AG10803 (cell line): ENCODE measurements around the gene PHLPP1.
A peak's percentile ranks its signal among the peaks of the same experiment; 100 is the strongest.

ENCODE experiments used
- DNase-seq: peaks from one replicate; pipeline ENCODE4 v3.0.0; 2010; ENCODE audit warnings: low read depth
- H3K4me3 ChIP-seq: 2 replicates; pipeline ENCODE4 v1.5.1; 2011; ENCODE audit warnings: mild to moderate bottlenecking, low read length, control low read depth
- TF ChIP-seq, protein P1 (sequence below): conservative IDR thresholded peaks from 2 replicates; pipeline ENCODE4 v1.5.1; 2011; ENCODE audit warnings: mild to moderate bottlenecking, low read length, control low read depth, inconsistent platforms

PHLPP1 gene

DNA sequence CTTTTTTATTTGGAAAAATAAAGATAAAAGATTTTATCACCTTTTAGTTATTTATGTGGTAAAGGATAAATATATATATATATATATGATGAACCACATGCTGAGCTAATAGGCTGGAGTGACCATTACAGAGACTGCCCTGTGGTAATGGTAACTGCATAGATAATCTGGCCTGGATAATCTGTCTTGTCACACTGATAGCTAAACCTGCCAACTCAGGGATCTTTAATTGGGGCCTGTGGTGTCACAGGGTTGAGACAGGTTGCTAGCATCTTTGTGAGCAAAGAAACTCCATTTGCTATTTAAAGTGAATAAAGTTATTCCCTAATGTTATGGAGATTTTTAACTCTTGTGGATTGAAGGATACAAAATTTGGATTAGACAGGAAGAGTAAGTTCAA, 203.0 kb downstream of the PHLPP1 start:
- TF ChIP-seq, protein P1, sequence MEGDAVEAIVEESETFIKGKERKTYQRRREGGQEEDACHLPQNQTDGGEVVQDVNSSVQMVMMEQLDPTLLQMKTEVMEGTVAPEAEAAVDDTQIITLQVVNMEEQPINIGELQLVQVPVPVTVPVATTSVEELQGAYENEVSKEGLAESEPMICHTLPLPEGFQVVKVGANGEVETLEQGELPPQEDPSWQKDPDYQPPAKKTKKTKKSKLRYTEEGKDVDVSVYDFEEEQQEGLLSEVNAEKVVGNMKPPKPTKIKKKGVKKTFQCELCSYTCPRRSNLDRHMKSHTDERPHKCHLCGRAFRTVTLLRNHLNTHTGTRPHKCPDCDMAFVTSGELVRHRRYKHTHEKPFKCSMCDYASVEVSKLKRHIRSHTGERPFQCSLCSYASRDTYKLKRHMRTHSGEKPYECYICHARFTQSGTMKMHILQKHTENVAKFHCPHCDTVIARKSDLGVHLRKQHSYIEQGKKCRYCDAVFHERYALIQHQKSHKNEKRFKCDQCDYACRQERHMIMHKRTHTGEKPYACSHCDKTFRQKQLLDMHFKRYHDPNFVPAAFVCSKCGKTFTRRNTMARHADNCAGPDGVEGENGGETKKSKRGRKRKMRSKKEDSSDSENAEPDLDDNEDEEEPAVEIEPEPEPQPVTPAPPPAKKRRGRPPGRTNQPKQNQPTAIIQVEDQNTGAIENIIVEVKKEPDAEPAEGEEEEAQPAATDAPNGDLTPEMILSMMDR: no peak
- no peak overlapping the region for H3K4me3 ChIP-seq
- no peak for DNase-seq

DNA sequence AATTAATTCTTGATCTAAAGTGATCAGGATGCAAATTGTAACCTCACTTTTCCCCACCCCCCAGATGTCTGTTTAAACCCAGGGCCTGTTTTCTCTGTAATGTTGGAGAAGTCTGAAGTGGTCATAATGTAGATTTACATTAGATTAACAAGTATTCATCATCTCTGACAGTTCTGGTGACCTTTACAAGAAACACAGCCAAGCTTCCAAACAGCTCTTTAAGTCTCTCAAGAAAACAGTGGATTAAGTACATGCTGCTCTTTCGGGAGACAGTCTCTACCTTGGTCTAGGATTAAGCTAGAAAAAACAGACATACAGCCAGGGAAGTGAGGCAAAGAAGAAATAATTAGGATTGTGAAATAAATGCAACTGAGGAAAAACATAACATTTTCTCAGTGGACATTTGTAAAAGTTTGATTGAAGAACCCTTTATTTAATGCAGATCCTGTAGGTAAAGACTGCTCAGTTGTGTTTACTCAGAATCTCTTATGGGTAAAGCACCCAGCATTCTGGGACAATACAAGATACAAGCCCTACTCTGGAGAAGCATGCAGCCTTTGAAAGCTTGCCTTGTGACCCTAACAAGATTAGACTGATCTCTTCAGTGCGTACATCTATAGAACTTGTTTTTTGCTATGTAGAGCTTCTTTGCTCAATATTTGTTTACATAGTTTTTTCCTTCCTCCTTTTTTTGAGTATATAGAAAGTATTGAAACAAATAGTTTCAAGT, 203.9 kb downstream of the PHLPP1 start:
- TF ChIP-seq, protein P1: no peak
- H3K4me3 ChIP-seq: no peak overlapping the region
- no peak for DNase-seq

DNA sequence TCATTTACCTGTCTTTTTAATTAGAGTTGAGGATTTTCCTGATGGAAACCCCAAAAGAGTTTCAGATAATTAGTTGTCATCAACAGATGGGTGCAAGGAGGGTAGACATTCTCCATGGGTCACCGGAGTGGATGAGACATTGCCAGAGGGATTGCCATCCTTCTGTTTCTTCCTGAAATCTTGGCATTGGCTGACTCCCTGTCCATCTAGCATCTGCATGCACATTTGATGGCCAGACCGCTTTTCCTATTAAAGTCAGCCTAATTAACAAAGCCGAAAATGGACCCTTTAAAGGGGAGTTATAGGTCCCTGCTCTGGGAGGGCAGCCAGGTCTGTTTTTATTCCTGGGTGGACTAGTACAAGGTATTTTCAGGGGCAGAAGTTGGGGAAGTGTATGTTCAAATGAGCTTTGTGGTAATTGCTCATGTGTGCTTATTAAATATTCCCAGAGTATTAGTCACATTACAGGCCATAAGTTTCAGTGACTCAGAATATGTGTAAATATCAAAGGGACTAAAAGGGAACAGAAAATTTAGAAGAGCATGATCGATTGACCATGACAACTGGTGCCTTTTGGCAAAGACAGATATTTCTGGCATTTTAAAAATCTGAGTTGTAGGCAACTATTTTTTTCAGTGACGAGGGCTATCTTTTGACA, 209.8 kb downstream of the PHLPP1 start:
- no peak overlapping the region for H3K4me3 ChIP-seq
- peak; percentile 14 for DNase-seq
- TF ChIP-seq, protein P1: no peak

DNA sequence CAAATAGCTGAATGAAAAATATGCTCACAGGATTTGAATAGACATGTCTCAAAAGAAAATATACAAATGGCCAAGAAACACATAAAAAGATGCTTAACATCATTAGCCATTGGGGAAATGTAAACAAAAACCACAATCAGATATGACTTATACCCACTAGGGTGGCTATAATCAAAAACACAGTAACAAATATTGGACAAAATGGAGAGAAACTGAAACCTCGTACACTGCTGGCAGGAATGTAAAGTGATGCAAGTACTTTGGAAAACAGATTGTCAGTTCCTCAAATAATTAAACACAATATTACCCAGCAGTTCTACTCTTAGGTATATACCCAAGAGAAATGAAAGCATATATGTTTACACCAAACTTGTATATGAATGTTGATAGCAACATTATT, 213.0 kb downstream of the PHLPP1 start:
- H3K4me3 ChIP-seq: no peak overlapping the region
- TF ChIP-seq, protein P1: no peak; the same call in 1 of the 2 replicates
- DNase-seq: peak; percentile 56

DNA sequence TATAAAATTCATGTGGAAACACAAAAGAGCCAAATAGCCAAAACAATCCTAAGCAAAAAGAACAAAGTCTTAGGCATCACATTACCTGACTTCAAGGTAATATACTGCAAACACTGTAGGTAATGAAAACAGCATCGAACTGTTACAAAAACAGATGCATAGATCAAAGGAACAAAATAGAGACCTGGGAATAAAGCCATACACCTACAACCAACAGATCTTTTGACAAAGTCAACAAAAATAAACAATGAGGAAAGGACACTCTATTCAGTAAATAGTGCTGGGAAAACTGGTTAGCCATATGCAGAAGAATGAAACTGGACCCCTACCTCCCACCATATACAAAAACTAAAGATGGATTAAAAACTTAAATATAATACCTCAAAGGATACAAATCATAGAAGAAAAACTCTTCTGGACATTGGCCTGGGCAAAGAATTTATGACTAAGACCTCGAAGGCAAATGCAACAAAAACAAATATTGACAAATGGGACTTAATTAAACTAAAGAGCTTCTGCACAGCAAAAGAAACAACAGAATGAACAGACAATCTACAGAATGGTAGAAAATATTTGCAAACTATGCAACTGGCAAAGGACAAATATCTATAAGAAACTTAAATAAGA, 218.0 kb downstream of the PHLPP1 start:
- TF ChIP-seq, protein P1: no peak
- no peak overlapping the region for H3K4me3 ChIP-seq
- DNase-seq: no peak

DNA sequence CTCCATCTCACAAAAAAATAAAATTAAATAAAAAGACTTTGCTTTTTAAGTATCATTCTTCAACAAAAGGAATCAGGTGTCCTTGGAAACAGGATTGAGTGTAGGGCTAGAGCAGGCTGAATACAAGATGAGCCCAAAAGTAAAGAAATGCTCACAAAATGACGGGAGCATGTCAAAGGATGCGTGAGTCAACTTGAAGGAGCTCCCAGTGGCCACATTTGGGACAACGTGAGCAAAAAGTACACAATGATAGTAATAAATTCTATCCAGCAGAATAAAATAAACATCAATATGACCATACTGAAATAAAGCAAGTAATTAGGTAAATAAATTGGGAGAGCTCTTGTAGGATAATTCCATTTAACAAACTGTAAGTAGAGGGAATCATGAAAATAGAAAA, 220.7 kb downstream of the PHLPP1 start:
- TF ChIP-seq, protein P1: no peak
- H3K4me3 ChIP-seq: no peak overlapping the region
- DNase-seq: no peak
